Measurements from ENCODE around the gene SSC5D.

The SSC5D gene

GRCh38 chr19:55536951-55537740 lies 48.9 kb downstream of the SSC5D start, which contains the start of gene SBK2:
Gene SBK2, minus strand, starts transcription at chr19:55537133. Its CDS starts 839 bp downstream, at chr19:55536294.
- DNase-seq (ENCODE audit: low read depth in 2 of 2), result no peak

- no peak for DNase-seq (ENCODE audit: low read depth in 2 of 2)
These were observed 49.5 kb downstream of the SSC5D start for GRCh38 chr19:55537741-55538111.

DNA sequence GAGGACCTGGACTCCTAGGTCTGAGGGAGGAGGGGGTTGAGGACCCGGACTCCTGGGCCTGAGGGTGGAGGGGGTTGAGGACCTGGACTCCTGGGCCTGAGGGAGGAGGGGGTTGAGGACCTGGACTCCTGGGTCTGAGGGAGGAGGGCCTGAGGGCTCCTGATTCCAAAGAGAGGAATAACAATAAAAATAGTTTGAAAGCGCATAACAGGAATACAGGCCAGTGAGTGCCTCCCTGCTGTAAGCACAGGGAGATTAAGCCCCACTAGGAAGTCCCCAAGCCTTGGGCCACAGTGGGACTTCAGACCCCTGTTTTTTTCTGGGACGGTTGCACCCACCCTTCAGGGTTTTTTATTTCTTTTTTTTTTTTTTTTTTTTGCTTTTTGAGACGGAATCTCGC lies 49.9 kb downstream of the SSC5D start:
- no peak for DNase-seq (ENCODE audit: low read depth in 2 of 2)

DNA sequence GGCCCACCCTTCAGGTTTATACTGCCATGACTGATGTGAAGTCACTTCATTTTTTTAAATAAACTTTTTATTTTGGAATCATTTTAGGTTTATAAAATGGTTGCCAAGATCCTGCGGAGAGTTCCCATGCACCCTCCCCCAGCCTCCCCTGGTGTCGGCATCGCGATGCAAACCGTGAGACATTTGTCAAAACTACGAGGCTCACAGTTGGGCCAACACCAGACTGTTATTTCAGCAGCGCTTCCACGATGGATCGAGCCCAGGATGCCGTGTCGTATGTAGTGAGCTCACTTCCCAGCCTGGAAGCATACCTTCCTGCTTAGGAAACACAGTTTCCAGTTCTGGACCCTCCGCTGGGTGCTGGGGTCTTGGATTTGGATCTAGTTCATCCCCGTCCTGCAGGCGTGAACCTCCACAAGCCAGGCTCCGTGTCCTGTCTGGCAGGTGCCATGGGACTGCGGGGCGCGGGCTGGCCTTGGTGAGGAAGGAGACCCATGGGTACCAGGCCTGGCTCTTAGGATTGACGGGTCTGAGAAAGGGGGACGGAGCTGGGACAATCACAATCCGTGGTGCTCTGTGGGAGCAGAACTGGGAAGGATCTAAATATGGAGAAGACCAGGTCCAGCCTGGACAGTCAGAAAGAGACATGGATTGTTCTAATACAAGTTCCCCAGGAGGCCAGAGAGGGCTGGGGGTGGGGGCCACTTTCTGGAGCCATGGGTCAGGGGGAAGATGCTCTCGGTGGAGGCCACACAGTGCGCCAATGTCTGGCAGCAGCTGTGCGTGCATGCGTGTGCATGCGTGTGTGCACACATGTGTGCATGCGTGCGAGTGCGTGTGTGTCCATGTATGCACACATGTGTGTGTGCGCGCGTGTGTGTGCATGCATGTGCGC lies 51.1 kb downstream of the SSC5D start:
- no peak for DNase-seq (ENCODE audit: low read depth in 2 of 2)

GRCh38 chr19:55540619-55541018 lies 52.4 kb downstream of the SSC5D start:
- DNase-seq (ENCODE audit: low read depth in 2 of 2), result no peak

- no peak for DNase-seq (ENCODE audit: low read depth in 2 of 2)
These were observed 52.9 kb downstream of the SSC5D start for GRCh38 chr19:55541091-55541490.

DNA sequence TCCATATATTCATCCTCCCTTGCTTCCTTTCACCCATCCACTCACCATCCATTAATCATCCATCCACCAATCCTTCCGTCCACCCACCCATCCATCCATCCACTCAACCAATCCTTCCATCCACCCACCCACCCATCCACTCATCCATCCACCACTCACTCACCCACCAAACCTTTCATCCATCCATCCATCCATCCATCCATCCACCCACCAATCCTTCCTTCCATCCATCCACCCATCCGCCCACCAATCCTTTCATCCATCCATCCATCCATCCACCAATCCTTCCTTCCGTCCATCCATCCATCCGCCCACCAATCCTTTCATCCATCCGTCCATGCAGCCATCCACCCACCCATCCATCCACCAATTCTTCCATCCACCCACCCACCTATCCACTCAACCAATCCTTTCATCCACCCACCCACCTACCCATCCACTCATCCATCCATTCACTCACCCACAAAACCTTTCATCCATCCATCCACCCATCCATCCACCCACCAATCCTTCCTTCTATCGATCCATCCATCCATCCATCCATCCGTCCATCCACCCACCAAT lies 54.1 kb downstream of the SSC5D start:
- no peak for DNase-seq (ENCODE audit: low read depth in 2 of 2)

- DNase-seq (ENCODE audit: low read depth in 2 of 2), result no peak
These were observed 55.3 kb downstream of the SSC5D start for GRCh38 chr19:55543567-55543966.

GRCh38 chr19:55544014-55544413 lies 55.8 kb downstream of the SSC5D start:
- DNase-seq (ENCODE audit: low read depth in 2 of 2), result no peak

- DNase-seq (ENCODE audit: low read depth in 2 of 2), result no peak
These were observed 56.7 kb downstream of the SSC5D start for GRCh38 chr19:55544776-55545439.

- no peak for DNase-seq (ENCODE audit: low read depth in 2 of 2)
These were observed 57.2 kb downstream of the SSC5D start, which contains the start of gene SBK3 for GRCh38 chr19:55545443-55545842. Gene SBK3, minus strand, starts transcription at chr19:55545543. Its CDS starts 0 bp downstream, at chr19:55545543.

GRCh38 chr19:55546011-55546410 lies 57.8 kb downstream of the SSC5D start:
- no peak for DNase-seq (ENCODE audit: low read depth in 2 of 2)

GRCh38 chr19:55546822-55547614 lies 58.8 kb downstream of the SSC5D start:
- DNase-seq (ENCODE audit: low read depth in 2 of 2), result no peak

- no peak for DNase-seq (ENCODE audit: low read depth in 2 of 2)
These were observed 61.5 kb downstream of the SSC5D start for GRCh38 chr19:55549500-55550320.

GRCh38 chr19:55550321-55550650 lies 62.0 kb downstream of the SSC5D start:
- DNase-seq (ENCODE audit: low read depth in 2 of 2), result no peak

DNA sequence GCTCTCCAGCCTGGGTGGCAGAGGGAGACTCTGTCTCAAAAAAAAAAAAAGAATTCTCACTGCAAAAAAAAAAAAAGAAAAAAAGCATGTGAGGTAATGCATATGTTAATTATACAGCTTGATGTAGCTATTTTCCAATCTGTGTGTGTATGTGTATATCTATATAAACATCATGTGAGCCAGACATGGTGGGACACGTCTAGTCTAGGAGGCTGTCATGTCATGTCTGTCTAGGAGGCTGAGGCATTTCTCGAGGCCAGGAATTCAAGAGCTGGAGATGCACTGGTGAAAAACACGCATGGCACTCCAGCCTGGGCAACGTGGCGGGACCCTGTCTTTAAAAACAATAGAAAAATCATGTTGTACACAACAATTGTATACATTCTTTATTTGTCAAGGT lies 64.0 kb downstream of the SSC5D start:
- DNase-seq (ENCODE audit: low read depth in 2 of 2), result no peak

- DNase-seq (ENCODE audit: low read depth in 2 of 2), result no peak
These were observed 64.4 kb downstream of the SSC5D start for GRCh38 chr19:55552620-55553019.

- no peak for DNase-seq (ENCODE audit: low read depth in 2 of 2)
These were observed 65.3 kb downstream of the SSC5D start for GRCh38 chr19:55553217-55554182.

- no peak for DNase-seq (ENCODE audit: low read depth in 2 of 2)
These were observed 66.1 kb downstream of the SSC5D start for GRCh38 chr19:55554302-55554701.

All from stimulated activated CD4-positive, alpha-beta T cell treated with anti-CD3 and anti-CD28 coated beads, Interleukin-1b, Interleukin-23, amount 100 ng/mL, for 4 hours (primary cell).